Dedifferentiated amniotic fluid mesenchymal stem cell (primary cell): ENCODE data around the gene RAD51B.
A peak's percentile ranks its signal among the peaks of the same experiment; 100 is the strongest.
"Not testable (repeated sequence)": the region's sequence is repeated elsewhere in the genome, so short reads cannot be mapped to it uniquely, and the experiment has no call there.

Source experiments
- DNase-seq: peaks from one replicate; pipeline ENCODE4 v3.0.0-alpha.2; 2016; ENCODE audit errors: extremely low spot score

Gene RAD51B

DNA sequence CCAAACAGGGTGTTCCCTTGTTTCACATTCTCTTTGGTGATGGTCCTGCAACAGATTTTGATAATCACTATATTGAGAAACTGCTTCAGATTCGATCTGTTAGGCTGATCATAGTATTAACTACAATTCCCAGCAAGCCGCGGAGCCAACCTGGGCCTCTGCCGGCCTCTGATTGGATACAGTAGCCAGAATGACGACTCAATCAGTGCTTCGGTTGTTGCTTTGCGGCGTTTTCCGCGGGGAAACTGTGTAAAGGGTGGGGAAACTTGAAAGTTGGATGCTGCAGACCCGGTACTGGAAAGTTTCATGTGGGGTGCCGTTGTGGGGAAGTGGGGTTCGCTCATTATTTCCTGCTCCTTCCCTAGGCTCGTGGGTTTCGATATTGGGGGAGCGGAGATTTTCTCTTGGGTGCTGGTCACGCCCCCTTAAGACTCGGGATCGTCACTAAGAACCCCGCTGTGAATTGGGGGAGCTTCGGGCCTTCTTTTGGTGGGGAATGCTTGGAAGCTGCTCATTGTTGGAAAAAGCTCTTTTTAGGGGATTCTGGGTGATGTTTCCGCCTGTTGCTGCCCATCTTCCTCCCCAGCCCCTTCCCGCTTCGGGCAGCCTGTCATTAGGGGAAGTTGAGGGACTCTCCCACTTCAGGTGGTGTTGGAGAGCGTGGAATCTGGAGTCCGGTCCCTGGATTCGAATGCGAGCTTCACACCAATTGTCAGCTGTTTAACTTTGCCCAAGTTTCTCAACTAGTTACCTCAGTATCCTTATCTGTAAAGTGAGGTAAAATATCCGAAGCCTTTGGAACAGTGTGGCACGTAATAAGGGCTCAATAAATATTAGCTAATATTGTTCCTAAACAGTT, at the start of gene RAD51B:
Gene RAD51B (plus strand): TSS at position 217 of the 859 bp plus-strand sequence.
- DNase-seq = peak; percentile 82

DNA sequence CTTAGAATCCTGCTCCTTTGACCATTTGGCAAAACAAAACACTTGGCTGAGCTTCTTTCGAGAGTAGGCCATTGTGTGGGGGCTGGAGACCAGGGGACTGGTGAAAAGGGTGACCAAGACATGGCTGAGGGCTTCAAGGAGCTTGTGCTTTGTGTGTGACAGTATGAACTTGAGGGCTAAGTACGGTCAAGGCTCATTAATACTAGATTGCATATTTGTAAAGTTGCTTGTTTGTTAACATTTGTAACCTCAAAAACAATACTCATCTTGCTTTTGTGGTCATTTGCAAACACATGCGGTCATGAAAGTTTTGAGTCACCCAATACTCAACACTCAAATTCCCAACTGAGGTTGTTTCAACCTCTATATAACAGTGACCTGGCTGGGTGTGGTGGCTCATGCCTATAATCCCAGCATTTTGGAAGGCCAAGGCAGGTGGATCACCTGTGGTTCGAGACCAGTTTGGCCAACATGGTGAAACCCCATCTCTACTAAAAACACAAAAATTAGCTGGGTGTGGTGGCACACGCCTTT, 45.7 kb upstream of the RAD51B start:
- no peak for DNase-seq

DNA sequence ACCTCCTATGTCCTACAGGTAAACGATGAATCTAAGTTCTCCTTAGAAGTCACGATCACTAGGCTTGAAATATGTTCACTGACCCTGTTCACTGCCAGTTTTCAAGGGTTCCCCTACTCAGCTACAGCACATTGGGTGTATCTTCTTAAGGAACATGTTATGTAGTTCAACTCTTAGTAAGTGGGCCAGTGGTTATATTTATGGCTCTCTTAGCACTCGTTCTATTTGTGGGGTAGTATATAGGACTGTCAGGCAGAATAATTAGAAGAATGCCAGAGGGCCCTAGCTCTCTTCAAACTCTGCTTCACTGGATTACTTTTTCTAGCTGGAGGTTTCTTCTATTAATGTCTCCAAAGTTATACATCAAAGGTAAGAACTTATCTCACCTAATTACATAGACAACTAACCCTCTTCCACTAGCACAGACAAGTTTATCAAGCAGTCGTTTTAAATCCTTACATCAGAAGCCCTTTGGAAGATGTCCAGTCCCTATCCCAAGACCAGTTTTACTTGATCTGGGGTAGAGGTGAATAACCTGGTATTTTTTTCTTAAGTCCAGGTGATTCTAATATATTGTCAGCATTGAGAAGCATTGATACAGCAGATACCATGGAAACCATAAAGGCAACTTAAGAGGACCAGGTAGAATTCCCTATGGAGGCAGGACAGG, 42.8 kb upstream of the RAD51B start:
- no peak for DNase-seq

DNA sequence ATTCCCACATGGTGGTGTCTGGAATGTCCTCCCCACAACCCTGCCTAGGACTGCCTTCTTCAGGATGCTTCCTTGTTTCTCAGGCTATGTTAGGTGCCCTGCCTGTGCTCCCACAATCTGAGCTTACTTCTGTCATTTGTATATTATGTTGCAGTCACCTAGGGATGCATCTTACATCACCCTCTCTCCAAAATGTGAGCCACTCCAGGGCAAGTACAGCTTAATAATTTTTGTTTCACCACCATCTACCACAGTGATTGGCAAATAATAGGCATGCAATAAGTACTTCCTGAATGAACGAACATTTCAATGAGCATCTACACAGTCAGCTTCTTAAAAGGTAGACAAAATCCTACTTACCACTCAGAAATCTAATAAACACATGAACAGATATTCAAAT, 40.8 kb upstream of the RAD51B start:
- no peak for DNase-seq

DNA sequence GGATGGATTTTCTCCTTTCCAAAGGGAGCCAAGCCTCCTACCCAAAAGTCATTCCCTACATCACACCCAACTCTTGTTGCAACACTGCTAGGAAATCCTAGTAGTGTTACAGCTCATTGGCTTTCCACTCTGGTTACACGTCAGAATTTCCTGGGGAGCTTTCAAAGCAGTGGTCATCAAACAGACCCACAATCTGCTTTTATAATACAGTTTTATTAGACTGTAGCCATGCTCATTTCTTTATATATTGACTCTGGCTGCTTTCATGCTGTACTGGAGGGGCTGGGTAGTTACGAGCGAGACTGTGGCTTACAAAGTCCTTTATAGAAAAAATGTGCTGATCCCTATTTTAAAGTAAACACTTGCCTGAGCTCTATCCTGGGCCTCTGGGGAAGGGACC, 37.5 kb upstream of the RAD51B start:
- no peak for DNase-seq

DNA sequence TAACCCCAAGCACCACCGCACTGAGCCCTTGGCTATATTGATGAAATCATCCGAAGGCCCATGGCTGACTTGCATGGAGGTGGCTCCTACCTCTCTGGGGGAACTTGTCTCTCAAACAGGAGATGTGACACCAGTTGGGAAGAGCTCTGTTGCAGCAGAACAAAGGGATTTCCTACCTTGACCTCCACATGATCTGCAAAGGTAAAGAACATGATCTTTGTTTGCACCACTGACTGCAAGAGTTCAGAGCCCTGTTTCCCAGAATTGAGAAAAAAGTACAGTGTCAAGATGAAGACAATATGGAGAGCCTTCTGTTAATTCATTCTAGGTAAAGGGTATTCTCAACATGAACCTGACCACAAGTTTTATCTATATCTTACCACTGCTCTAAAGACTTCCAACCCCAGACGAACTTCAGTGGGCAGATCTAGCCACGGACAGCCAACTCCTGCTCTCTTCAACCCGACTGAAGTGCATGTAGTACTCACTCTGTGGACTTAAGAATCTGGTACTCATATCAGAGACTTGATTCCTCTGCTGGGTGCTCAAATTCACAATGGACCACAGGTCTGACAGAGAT, 35.2 kb upstream of the RAD51B start:
- DNase-seq = no peak

DNA sequence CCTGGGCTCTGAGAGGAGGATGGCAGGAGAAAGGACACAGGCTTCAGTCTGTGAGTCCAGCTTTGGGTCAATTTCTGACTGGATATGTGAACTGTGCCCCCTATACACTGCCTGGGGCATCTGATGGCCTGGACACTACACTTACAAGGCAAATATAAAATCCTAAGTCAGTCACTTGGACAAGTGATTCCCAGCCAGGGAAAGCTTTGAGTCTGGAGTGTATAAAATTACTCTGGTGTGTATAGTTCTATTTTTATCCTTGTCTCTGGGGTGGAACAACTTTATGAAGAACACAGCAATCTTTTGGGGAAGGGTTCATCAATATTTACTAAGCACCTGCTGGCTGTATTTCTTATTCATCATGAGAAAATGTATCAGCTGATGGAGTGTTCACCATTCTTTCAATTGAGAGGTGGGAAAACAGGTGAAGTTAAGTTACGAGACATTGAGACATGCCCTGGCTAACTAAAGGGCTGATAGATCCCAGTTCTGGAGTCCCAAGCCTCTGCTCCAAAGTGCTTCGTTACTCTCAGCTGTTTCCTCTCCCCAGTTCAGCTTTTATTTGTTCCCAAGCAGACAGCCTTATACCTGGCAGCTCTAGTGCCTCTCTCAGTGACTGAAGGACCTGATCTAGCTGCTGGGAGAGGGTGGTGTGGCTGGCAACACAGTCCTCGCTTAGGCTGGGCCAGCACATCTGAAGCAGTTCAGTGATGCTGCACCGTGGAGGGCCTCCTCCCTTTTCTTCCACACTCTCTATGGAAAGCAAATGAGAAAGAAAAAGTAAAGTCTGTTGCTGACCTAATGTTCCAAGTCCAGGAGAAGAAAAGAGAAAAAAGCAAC, 34.1 kb upstream of the RAD51B start:
- no peak for DNase-seq

DNA sequence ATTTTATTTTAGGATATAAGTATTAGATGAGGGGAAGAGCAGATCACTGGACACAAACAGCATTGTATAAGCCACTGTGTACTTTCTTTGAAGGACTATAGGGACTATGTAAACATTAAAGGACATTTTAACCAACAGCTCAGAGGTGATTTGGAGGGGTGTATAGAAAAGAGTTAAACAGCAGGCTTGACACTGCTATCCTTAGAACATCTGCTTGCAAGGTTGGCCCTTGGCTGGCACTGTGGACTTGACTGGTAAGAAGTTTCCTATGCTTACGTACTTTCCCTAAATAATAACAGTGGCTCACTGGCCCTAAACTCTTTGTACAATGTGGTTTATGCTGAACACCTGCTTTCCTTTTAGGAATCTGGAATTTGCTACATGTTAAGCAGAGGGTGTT, 31.9 kb upstream of the RAD51B start:
- DNase-seq = no peak

DNA sequence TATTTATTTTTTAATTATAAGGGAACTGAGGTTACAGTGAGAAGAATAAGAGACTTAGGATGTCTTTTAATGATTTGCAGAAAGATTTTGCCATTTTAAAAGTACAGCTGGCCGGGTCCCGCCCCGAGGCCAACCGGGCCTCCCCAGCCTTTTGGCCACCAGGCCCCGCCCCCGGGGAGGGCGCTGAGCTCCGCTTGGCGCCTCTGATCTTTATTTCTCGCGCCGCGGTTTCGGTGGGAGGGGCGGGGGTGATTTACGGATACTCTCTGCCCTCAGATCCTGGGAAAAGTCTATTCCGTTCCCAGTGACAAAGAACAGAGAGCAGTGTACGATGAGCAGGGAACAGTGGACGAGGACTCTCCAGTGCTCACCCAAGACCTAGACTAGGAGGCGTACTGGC, 20.8 kb upstream of the RAD51B start:
- no peak for DNase-seq

DNA sequence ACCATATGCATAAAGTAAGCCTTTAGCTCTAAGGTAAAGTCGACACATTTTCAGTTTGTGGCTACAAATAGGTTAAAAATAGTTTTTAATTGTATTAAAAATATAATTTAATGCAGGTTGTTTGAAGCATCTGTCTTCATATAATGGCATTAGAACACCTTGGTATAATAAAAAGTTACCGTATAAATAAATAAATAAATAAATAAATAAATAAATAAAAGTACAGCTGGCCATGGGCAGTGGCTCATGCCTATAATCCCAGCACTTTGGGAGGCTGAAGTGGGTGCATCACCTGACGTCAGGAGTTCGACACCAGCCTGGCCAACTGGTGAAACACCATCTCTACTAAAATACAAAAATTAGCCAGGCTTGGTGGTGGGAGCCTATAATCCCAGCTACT, 18.8 kb upstream of the RAD51B start:
- DNase-seq = no peak

DNA sequence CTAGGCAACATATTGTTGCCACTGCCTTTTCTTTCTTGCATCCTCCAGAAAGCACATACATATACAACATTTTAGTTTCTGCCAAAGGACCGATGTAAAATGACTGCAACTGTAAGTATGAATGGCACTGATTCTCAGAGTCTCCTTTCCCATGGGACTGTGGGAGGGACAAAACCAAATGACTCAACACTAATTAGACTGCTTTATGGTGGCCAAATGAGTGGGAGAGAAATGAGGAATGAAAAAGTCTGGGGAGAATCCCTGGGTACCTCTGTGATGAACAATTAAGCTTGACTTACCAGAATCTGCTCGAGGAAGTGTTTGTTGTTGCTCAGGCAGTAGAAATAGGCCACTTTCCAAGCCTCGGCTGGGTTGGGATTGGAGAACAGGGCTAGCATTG, 13.3 kb upstream of the RAD51B start:
- DNase-seq = no peak

DNA sequence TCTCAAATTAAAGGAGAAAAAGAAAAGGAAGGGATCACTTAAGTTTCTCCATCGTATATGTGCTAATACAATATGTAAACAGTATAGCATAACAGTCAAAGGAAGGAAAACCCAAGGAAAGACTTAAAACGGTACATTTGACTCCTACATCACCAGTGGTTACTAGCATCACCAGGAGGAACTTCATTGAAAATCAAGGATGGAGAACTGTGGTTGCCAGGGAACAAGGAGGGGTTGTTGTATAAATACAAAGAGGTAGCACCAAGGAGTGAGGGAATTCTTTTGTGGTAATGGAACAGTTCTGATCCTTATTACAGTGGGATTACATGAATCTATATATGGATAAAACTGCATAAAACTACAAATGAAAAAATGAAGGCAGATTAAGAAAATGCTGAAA, 4.8 kb upstream of the RAD51B start:
- DNase-seq = no peak

DNA sequence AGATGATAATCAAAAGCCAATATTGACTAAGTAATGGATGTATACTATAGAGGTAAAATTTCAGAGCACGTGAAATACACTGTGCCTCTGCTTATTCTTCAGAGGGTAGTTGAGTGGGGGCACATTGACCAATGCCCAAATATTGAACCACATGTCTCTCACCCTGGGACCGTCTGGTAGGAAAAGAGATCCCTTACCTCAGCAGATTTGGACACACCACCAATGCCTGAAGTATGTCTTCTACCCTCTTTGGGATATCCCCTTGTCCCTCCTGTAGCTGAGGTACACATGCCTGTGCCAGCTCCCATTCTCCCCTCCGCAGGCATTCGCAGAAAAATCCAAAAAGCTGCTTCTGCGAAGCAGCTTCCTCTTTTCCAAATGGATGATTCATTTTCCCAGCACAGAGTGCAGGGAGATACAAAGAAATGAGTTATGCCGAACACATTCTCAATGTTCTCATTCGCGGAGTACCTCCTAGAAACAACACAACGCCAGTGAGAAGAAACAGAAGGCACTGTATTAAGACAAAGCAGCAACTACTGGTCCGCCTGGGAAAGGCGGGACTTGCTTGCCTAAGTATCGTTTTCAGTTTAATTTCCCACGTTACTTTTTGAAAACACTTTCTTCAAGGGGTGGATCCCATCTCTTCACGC, 3.9 kb upstream of the RAD51B start:
- peak; percentile 40 for DNase-seq

DNA sequence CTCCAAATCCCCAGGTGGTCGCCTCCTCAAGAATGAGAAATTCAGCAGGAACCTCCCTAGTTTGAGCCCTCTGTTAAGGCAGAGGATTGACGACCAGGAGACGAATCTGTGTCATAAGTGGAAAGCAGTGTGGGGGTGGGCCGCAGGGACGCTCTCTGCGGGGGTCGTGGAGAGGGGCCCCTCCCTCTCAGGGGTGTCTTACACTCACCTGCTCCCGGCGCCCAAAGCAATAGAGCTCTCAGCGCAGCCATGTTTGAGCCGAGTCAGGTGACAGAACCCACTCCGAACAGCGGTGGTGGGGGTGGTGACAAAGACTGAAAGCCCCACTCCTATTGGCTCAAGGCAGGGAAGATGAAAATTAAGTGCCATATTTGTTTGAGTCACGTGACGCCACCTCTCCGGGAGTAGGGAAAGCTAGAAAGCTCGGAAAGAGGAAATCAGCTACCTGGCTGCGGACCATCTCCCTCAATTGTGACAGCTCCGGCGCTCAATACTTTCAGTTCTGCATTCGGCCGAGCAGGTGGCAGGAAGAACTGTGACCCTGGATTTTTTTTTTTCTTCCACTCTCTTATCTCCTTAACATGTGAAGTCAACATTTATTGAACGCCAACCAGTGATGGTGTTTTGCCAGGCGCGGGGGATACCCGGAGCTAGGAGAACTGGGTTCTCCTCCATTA, 3.1 kb upstream of the RAD51B start, which contains the start of gene ZFYVE26:
Gene ZFYVE26 (minus strand): TSS at position 265 of the 677 bp plus-strand sequence. CDS start 627 bp downstream, outside the sequence.
- peak; percentile 97 for DNase-seq

DNA sequence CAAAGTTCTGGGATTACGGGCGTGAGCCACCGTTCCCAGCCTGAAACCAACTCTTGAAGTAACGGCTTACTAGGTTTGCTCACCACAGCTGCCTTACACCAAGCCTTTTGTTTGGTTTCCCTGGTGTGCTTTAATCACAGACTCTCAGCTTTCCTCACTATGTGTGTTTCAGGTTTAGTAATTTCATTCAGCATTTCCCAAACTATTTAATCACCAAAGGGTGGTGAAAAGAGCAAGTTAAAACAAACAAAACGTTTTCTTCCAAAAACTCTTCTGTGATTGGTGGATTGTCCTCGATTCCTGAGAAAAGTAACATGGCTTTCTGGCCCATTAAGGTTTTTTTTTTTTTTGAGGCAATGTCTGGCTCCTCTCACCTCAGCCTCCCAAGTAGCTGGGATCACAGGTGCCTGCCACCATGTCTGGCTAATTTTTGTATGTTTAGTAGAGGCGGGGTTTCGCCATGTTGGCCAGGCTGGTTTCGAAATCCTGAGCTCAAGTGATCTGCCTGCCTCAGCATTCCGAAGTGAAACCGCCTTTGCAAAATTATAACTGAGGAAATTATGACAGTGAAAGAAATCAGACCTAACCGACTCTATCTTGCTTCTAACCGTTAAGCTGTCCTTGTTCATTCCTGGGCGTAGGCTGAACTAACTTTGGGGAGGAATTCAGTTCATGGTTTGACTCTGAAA, 1.7 kb upstream of the RAD51B start:
- no peak for DNase-seq

DNA sequence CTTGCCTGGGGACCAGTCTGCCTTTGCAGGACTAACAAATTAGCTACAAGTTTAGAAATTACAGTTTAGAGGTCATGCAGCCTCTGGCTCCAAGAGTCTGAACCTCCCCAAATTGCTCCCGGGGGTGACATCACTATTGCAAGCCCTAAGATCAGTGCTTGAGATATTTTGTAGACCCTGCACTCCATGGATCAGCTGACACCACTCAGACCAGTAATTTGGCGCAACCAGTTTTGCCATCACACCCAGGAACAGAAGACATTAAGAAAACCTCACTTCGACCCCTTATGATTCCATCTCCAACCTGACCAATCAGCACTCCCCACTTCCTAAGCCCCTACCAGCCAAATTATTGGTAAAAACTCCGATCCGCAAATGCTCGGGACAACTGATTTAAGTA, 1.1 kb upstream of the RAD51B start:
- DNase-seq = not testable (repeated sequence)

DNA sequence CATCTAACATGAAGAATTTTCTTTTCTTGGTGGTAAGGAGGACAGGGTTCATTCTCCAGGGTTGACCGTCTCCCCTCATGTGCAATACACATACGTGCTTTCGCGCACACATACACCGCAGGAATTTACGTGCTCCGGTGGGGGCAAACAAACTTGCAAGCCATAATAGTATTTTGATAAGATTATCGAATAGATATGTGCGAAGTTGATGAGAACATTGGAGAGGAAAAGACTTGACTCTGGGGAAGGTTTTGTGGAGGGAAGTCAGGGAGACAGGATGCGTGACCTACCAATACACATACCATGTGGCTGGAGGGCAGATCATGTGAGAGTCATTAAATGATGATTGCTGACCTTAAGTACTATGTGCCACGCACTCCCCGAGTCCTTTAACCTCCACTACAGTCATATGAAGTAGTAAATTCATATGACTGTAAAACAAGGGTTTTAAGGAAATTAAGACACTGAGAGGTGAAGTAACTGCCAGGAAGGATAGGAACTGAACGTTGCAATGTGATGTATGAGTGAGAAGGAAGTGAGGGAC, 921 bp downstream of the RAD51B start:
- DNase-seq = no peak

DNA sequence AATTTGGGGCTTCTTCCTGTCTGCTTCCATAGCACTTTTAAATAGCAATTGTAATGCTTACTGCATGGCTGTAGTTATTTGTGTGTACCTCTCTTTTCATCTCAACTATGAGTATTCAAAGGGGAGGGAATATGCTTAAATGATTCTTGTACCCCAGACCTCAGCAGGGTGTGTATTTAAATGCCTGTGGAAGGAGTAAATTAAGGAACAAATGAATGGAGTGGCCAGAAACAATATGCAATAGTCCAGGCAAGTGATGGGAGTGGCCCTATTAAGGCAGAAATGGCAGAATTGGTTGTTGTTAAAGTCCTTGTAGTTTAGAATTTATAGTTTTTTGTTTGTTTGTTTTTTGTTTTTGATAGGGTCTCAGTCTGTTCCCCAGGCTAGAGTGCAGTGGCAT, 1.5 kb downstream of the RAD51B start:
- no peak for DNase-seq

DNA sequence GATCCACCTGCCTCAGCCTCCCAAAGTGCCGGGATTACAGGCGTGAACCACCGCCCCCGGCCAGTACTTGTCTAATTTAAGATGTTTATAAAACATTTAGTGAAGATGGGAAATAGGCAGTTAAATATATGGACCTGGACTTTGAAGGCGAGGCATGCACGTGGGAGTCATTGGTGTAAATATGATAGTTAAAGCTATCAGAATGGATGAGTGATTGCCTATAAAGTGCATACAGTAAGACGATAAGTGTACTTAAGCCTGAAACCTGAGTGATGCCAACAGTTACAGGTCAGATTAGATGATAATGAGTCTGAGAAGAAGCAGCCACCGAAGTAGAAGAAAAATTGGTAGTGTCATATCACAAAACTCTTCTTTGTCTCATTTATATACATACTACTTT, 11.5 kb downstream of the RAD51B start:
- DNase-seq = no peak

DNA sequence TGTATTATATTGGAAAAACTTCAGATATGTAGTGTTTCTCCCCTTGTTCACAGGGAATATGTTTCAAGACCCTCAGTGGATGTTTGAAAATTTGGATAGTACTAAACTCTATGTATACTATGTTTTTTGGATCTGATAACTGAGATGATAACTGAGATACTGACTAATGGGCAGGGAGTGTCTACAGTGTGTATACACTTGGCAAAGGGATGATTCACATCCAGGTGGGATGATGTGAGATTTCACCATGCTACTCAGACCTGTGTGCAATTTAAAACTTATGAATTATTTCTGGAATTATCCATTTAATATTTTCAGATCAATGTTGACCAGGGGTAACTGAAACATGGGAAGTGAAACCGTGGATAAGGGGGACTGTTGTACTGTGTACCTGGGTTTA, 13.8 kb downstream of the RAD51B start:
- DNase-seq = no peak
